ENCODE data around the gene LARGE2. TPM values are rescaled to one million over a fixed set of nuclear protein-coding genes. Genes with fewer than 3 reads are reported as not detected.

The LARGE2 gene
- total RNA-seq, 1 donor, result not detected

DNA sequence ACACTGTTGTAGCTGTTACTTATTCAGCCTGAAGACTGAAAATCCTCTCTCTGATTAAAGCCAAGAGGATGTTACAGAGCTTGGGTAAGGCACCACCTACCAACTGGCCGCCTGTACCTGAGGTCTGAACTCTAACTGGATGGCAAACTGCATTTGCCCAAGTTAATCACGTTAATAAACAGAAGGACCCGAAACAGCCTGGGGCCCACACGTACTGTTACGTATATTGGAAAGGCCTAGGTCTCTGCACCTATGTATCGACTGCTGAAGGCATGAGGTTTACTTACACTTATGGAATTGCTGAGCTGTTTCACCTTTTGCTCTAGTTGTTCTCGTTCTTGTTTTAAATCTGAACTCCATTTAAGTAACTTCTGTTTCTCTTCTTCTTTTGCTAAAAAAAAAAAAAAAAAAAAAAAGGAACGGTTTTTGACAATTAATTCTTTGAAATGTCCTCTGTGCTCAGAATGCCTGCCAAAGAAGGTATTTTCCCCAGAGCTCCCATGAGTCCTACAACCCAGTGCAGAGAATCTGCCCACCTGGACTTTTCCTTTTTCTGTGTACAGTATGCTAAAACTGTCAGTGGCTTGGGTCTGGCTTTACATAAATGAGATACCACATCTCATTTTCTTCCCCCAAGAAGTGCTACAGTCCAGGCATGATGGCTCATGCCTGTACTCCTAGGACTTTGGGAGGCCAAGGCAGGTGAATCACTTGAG is 13.1 kb downstream of the LARGE2 start:
- TF ChIP-seq, protein P1, sequence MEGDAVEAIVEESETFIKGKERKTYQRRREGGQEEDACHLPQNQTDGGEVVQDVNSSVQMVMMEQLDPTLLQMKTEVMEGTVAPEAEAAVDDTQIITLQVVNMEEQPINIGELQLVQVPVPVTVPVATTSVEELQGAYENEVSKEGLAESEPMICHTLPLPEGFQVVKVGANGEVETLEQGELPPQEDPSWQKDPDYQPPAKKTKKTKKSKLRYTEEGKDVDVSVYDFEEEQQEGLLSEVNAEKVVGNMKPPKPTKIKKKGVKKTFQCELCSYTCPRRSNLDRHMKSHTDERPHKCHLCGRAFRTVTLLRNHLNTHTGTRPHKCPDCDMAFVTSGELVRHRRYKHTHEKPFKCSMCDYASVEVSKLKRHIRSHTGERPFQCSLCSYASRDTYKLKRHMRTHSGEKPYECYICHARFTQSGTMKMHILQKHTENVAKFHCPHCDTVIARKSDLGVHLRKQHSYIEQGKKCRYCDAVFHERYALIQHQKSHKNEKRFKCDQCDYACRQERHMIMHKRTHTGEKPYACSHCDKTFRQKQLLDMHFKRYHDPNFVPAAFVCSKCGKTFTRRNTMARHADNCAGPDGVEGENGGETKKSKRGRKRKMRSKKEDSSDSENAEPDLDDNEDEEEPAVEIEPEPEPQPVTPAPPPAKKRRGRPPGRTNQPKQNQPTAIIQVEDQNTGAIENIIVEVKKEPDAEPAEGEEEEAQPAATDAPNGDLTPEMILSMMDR (IDR thresholded peaks at IDR 0.05; ENCODE audit: extremely low read depth, low read depth, low read length), result no peak
- H4K20me1 ChIP-seq (ENCODE audit: insufficient read depth, low read length), result peaks cover 9% of the 10 kb centered on the region

GRCh38 chr11:45936511-45937054 is 14.1 kb downstream of the LARGE2 start:
- Histone ChIP-seq H2AFZ (ENCODE audit: low read length) (no peak overlapping the region), H3K4me3 (ENCODE audit: insufficient read depth, low read length) (no peak overlapping the region), H3K79me2 (ENCODE audit: insufficient read depth, low read length) (no peaks in the 10 kb centered on the region), H3K27me3 (ENCODE audit: insufficient read depth, low read length) (no peaks in the 10 kb centered on the region), H3K27ac (ENCODE audit: low read depth, low read length) (no peak overlapping the region), H3K36me3 (ENCODE audit: insufficient read depth, low read length) (peaks cover 45% of the 10 kb centered on the region), H3K4me1 (ENCODE audit: insufficient read depth, low read length) (no peaks in the 10 kb centered on the region), H4K20me1 (ENCODE audit: insufficient read depth, low read length) (peaks cover 9% of the 10 kb centered on the region), H3K9me3 (ENCODE audit: low read depth, low read length) (no peaks in the 10 kb centered on the region), H3K4me2 (ENCODE audit: insufficient read depth, low read length) (no peak overlapping the region)
- DNase-seq (ENCODE audit: insufficient read length, low spot score, missing footprints), result no peak
- TF ChIP-seq, protein P1 (IDR thresholded peaks at IDR 0.05; ENCODE audit: extremely low read depth, low read depth, low read length), result no peak

More for the DNA sequence above, 13.1 kb downstream of the LARGE2 start:
- H3K36me3 ChIP-seq (ENCODE audit: insufficient read depth, low read length), result peaks cover 42% of the 10 kb centered on the region
- H3K4me3 ChIP-seq (ENCODE audit: insufficient read depth, low read length), result no peak overlapping the region
- no peak overlapping the region for H2AFZ ChIP-seq (ENCODE audit: low read length)
- no peak overlapping the region for H3K27ac ChIP-seq (ENCODE audit: low read depth, low read length)
- no peaks in the 10 kb centered on the region for H3K79me2 ChIP-seq (ENCODE audit: insufficient read depth, low read length)
- no peaks in the 10 kb centered on the region for H3K27me3 ChIP-seq (ENCODE audit: insufficient read depth, low read length)
- H3K4me2 ChIP-seq (ENCODE audit: insufficient read depth, low read length), result no peak overlapping the region
- DNase-seq (ENCODE audit: insufficient read length, low spot score, missing footprints), result no peak
- no peaks in the 10 kb centered on the region for H3K4me1 ChIP-seq (ENCODE audit: insufficient read depth, low read length)
- H3K9me3 ChIP-seq (ENCODE audit: low read depth, low read length), result no peaks in the 10 kb centered on the region

GRCh38 chr11:45937916-45938315 is 15.5 kb downstream of the LARGE2 start:
- DNase-seq (ENCODE audit: insufficient read length, low spot score, missing footprints), result no peak
- H4K20me1 ChIP-seq (ENCODE audit: insufficient read depth, low read length), result peaks cover 6% of the 10 kb centered on the region
- no peaks in the 10 kb centered on the region for H3K27me3 ChIP-seq (ENCODE audit: insufficient read depth, low read length)
- no peaks in the 10 kb centered on the region for H3K79me2 ChIP-seq (ENCODE audit: insufficient read depth, low read length)
- H3K36me3 ChIP-seq (ENCODE audit: insufficient read depth, low read length), result peaks cover 54% of the 10 kb centered on the region
- H2AFZ ChIP-seq (ENCODE audit: low read length), result no peak overlapping the region
- no peaks in the 10 kb centered on the region for H3K9me3 ChIP-seq (ENCODE audit: low read depth, low read length)
- TF ChIP-seq, protein P1 (IDR thresholded peaks at IDR 0.05; ENCODE audit: extremely low read depth, low read depth, low read length), result no peak
- H3K27ac ChIP-seq (ENCODE audit: low read depth, low read length), result no peak overlapping the region
- H3K4me1 ChIP-seq (ENCODE audit: insufficient read depth, low read length), result no peaks in the 10 kb centered on the region
- H3K4me2 ChIP-seq (ENCODE audit: insufficient read depth, low read length), result no peak overlapping the region
- H3K4me3 ChIP-seq (ENCODE audit: insufficient read depth, low read length), result no peak overlapping the region

DNA sequence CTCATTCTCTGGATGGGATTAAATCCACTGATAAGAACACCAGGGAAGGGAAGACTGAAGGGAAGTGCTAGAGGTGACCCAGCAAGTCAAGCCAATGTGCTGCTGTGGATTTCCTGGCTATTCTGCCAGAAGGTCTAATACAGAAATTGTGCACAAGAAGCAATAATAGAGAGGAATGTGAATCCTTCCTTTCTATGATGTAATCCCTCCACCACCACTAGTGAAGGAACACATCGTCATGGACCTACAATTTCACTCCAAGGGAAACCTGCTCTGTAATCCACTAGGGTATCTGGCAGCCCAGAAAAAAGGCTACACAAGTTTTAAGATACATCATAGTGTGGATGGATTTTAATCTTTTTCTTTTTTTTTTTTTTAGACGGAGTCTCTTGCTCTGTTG is 17.4 kb downstream of the LARGE2 start:
- Histone ChIP-seq H3K79me2 (ENCODE audit: insufficient read depth, low read length) (no peaks in the 10 kb centered on the region), H3K27me3 (ENCODE audit: insufficient read depth, low read length) (no peaks in the 10 kb centered on the region), H3K36me3 (ENCODE audit: insufficient read depth, low read length) (peaks cover 40% of the 10 kb centered on the region), H3K9me3 (ENCODE audit: low read depth, low read length) (no peaks in the 10 kb centered on the region), H3K4me2 (ENCODE audit: insufficient read depth, low read length) (no peak overlapping the region), H2AFZ (ENCODE audit: low read length) (no peak overlapping the region), H3K4me3 (ENCODE audit: insufficient read depth, low read length) (no peak overlapping the region), H3K27ac (ENCODE audit: low read depth, low read length) (no peak overlapping the region), H4K20me1 (ENCODE audit: insufficient read depth, low read length) (peaks cover 6% of the 10 kb centered on the region), H3K4me1 (ENCODE audit: insufficient read depth, low read length) (no peaks in the 10 kb centered on the region)
- TF ChIP-seq, protein P1 (IDR thresholded peaks at IDR 0.05; ENCODE audit: extremely low read depth, low read depth, low read length), result no peak
- no peak for DNase-seq (ENCODE audit: insufficient read length, low spot score, missing footprints)

Measured in osteoblast (primary cell).